Measurements from ENCODE around the gene EIF2B2. TPM values are rescaled to one million over a fixed set of nuclear protein-coding genes. Genes with fewer than 3 reads are reported as not detected.

The EIF2B2 gene
- total RNA-seq, 6 experiments from 2014 or later = 55.5 to 66.1 (median 59.0) TPM

GRCh38 chr14:74981833-74982232 is 20.9 kb upstream of the EIF2B2 start:
- Mint-ChIP-seq H3K27me3 (ENCODE audit: insufficient read depth) (no peaks in the 10 kb centered on the region), H3K9me3 (no peaks in the 10 kb centered on the region), H3K27ac (peak overlapping the region; percentile 72; the same call in 1 of the 2 replicates), H3K36me3 (ENCODE audit: low read depth) (no peaks in the 10 kb centered on the region), H3K4me1 (ENCODE audit: low read depth) (peaks cover 43% of the 10 kb centered on the region), H3K4me3 (no peak overlapping the region; the same call in 1 of the 2 replicates)
- no peak for DNase-seq
- no peak for TF ChIP-seq CTCF (IDR thresholded peaks at IDR 0.05)

DNA sequence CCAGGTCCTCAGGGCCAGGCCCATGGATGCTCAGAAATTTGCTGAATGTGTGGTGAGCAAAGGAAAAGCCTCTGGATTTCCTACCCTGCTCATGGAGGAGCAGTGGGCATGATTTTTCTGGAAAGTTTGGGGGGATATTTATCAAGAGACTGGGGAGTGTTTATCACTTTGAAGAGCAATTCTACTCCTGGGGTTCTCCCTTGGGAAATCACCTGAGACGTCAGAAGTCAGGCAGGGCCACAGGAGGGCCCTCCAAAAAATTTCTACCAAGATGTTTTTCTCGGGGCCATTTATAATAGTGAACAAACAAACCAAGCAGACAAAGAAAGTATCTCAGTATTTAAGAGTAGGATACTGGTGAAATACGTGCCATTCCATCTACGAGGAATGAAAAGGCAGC is 20.1 kb upstream of the EIF2B2 start:
- Mint-ChIP-seq H3K4me1 (ENCODE audit: low read depth) (peaks cover 47% of the 10 kb centered on the region), H3K4me3 (no peak overlapping the region), H3K36me3 (ENCODE audit: low read depth) (no peaks in the 10 kb centered on the region), H3K27me3 (ENCODE audit: insufficient read depth) (no peaks in the 10 kb centered on the region), H3K9me3 (no peaks in the 10 kb centered on the region), H3K27ac (no peak overlapping the region)
- DNase-seq = no peak
- no peak for TF ChIP-seq CTCF (IDR thresholded peaks at IDR 0.05)

DNA sequence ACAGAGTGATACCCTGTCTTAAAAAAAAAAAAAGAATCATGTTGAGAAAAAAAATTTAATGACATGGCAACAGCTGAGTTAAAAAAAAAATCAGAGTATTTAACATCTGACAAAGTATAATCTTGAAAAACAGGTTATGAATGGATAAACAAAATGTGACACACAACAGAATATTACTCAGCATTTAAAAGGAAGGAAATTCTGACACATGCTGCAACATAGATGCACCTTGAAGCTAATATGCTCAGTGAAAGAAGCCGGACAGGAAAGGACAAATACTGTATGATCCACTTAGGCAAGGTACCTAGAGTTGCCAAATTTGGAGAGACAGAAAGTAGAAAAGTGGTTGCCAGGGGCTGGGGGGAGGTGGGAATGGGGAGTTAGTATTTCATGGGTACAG is 19.4 kb upstream of the EIF2B2 start:
- H3K36me3 Mint-ChIP-seq (ENCODE audit: low read depth) = no peaks in the 10 kb centered on the region
- no peak overlapping the region for H3K4me3 Mint-ChIP-seq
- DNase-seq = no peak
- TF ChIP-seq CTCF (IDR thresholded peaks at IDR 0.05) = no peak
- no peaks in the 10 kb centered on the region for H3K27me3 Mint-ChIP-seq (ENCODE audit: insufficient read depth)
- H3K9me3 Mint-ChIP-seq = no peaks in the 10 kb centered on the region
- no peak overlapping the region for H3K27ac Mint-ChIP-seq
- peaks cover 48% of the 10 kb centered on the region for H3K4me1 Mint-ChIP-seq (ENCODE audit: low read depth)

GRCh38 chr14:74984236-74985027 is 18.3 kb upstream of the EIF2B2 start:
- H3K27ac Mint-ChIP-seq = no peak overlapping the region
- no peak for TF ChIP-seq CTCF (IDR thresholded peaks at IDR 0.05)
- H3K9me3 Mint-ChIP-seq = no peaks in the 10 kb centered on the region
- H3K27me3 Mint-ChIP-seq (ENCODE audit: insufficient read depth) = no peaks in the 10 kb centered on the region
- no peak overlapping the region for H3K4me3 Mint-ChIP-seq
- peaks cover 44% of the 10 kb centered on the region for H3K4me1 Mint-ChIP-seq (ENCODE audit: low read depth)
- no peak for DNase-seq
- no peaks in the 10 kb centered on the region for H3K36me3 Mint-ChIP-seq (ENCODE audit: low read depth)

DNA sequence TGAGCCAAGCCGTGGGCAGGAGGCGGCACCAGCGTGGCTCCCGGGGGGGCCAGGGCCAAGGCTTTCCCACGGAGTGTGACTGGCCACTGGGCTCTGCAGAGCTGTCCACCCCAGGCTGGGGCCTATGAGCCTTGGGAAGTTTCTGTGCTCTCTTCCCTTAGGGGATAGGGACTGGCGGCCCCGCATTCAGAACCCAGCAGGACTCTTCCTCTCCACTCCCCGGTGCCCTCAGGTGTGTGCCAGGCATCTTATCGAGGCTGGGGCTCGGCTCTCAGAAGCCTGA is 17.8 kb upstream of the EIF2B2 start:
- peaks cover 38% of the 10 kb centered on the region for H3K4me1 Mint-ChIP-seq (ENCODE audit: low read depth)
- no peak for TF ChIP-seq CTCF (IDR thresholded peaks at IDR 0.05)

More for the DNA sequence above, 17.8 kb upstream of the EIF2B2 start:
- Mint-ChIP-seq H3K4me3 (no peak overlapping the region), H3K27me3 (ENCODE audit: insufficient read depth) (no peaks in the 10 kb centered on the region), H3K9me3 (no peaks in the 10 kb centered on the region), H3K36me3 (ENCODE audit: low read depth) (no peaks in the 10 kb centered on the region), H3K27ac (no peak overlapping the region)
- DNase-seq = no peak

All from HFFc6 (cell line).